ENCODE measurements around the gene UBE2E2. TPM values are rescaled to one million over a fixed set of nuclear protein-coding genes. Genes with fewer than 3 reads are reported as not detected.

The UBE2E2 gene
- total RNA-seq, 1 experiment from 2014 or later: 38.6 TPM

DNA sequence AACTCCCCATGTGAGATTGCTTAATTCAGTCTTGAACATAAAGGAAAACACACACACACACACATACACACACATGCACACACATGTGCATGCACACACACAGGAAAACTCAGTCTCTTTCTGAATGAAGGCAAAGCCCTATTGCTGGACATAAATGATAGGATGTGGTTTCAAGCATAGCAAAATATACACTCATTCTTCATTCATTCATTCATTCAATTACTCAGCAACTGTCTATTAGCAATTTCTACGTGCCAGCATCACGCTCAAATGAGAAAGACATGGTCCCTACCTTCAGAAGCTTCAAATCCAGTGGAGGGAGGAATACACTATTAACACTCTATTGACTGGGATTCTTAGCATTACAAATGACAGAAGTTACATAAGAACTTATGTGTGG, 41.8 kb upstream of the UBE2E2 start:
- Histone ChIP-seq H4K91ac (ENCODE audit: insufficient read length, low read depth, low read length) (no peak overlapping the region), H3K4me1 (ENCODE audit: insufficient read depth, low read length) (no peaks in the 10 kb centered on the region; the same call in 1 of the 2 replicates), H4K5ac (ENCODE audit: insufficient read length, low read depth, low read length) (no peak overlapping the region), H3K18ac (ENCODE audit: insufficient read length, low read depth, low read length) (no peak overlapping the region), H3K9me3 (ENCODE audit: control insufficient read depth, low read depth, low read length) (no peaks in the 10 kb centered on the region), H3K14ac (ENCODE audit: insufficient read depth, low read length) (no peak overlapping the region), H2AK5ac (ENCODE audit: insufficient read length, low read length) (no peak overlapping the region), H3K27ac (ENCODE audit: insufficient read length, low read depth, low read length) (no peak overlapping the region), H4K8ac (replicated peaks; ENCODE audit: insufficient read length, low read depth, low read length) (no peak overlapping the region), H3K23ac (ENCODE audit: insufficient read length, low read depth, low read length) (no peak overlapping the region), H2BK5ac (ENCODE audit: insufficient read length, low read length) (no peak overlapping the region), H2BK12ac (ENCODE audit: insufficient read length, low read depth, low read length) (no peak overlapping the region), H2BK15ac (ENCODE audit: low read depth, low read length) (no peak overlapping the region), H3K79me1 (ENCODE audit: insufficient read depth, low read depth, low read length, poor library complexity, severe bottlenecking) (no peaks in the 10 kb centered on the region), H3K56ac (ENCODE audit: insufficient read length, low read depth, low read length) (no peak overlapping the region), H3K27me3 (ENCODE audit: insufficient read depth, low read length) (no peaks in the 10 kb centered on the region), H3K23me2 (ENCODE audit: insufficient read length, low read depth, low read length, poor library complexity, severe bottlenecking) (no peaks in the 10 kb centered on the region), H3K4ac (ENCODE audit: low read depth, low read length) (no peak overlapping the region), H3K79me2 (ENCODE audit: insufficient read depth, low read length) (no peaks in the 10 kb centered on the region), H2BK20ac (ENCODE audit: low read depth, low read length, poor library complexity, severe bottlenecking) (no peak overlapping the region), H2AFZ (ENCODE audit: low read length) (no peak overlapping the region), H2BK120ac (ENCODE audit: low read depth, low read length, poor library complexity, severe bottlenecking) (no peak overlapping the region), H4K20me1 (ENCODE audit: control insufficient read depth, insufficient read depth, insufficient read length) (no peaks in the 10 kb centered on the region), H3T11ph (ENCODE audit: low read length) (no peak overlapping the region), H3K9ac (ENCODE audit: extremely low read depth, insufficient read length, low read length) (no peak overlapping the region), H3K4me2 (ENCODE audit: insufficient read depth, insufficient read length, low read length) (no peak overlapping the region)
- no peaks in the 10 kb centered on the region for H3K4me1 Mint-ChIP-seq
- TF ChIP-seq, protein P1, sequence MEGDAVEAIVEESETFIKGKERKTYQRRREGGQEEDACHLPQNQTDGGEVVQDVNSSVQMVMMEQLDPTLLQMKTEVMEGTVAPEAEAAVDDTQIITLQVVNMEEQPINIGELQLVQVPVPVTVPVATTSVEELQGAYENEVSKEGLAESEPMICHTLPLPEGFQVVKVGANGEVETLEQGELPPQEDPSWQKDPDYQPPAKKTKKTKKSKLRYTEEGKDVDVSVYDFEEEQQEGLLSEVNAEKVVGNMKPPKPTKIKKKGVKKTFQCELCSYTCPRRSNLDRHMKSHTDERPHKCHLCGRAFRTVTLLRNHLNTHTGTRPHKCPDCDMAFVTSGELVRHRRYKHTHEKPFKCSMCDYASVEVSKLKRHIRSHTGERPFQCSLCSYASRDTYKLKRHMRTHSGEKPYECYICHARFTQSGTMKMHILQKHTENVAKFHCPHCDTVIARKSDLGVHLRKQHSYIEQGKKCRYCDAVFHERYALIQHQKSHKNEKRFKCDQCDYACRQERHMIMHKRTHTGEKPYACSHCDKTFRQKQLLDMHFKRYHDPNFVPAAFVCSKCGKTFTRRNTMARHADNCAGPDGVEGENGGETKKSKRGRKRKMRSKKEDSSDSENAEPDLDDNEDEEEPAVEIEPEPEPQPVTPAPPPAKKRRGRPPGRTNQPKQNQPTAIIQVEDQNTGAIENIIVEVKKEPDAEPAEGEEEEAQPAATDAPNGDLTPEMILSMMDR (conservative IDR thresholded peaks at IDR 0.05): no peak
- no peaks in the 10 kb centered on the region for H3K27me3 Mint-ChIP-seq (ENCODE audit: low read depth)
- no CpG with 5 or more reads among the region's 2 CpGs for WGBS (ENCODE audit: extremely low coverage, insufficient read length, low lambda C conversion rate)
- no peaks in the 10 kb centered on the region for H3K9me3 Mint-ChIP-seq
- no peak overlapping the region for H3K27ac Mint-ChIP-seq
- H3K36me3 Mint-ChIP-seq (ENCODE audit: insufficient read depth in 1 of 3, low read depth in 3 of 3): no peaks in the 10 kb centered on the region
- DNase-seq: no peak
- no peak overlapping the region for H3K4me3 Mint-ChIP-seq

Data from H9 (cell line).